Measurements from ENCODE around the gene TP73. TPM values are rescaled to one million over a fixed set of nuclear protein-coding genes. Genes with fewer than 3 reads are reported as not detected.

Gene TP73
- total RNA-seq, 1 donor from 2014 or later, result 13.0 TPM

- H3K36me3 Mint-ChIP-seq (ENCODE audit: unreplicated experiment), result no peaks in the 10 kb centered on the region
- no peak overlapping the region for H3K4me3 Mint-ChIP-seq (ENCODE audit: unreplicated experiment)
- H3K9me3 Mint-ChIP-seq (ENCODE audit: unreplicated experiment), result peaks cover 6% of the 10 kb centered on the region
- TF ChIP-seq, protein P1, sequence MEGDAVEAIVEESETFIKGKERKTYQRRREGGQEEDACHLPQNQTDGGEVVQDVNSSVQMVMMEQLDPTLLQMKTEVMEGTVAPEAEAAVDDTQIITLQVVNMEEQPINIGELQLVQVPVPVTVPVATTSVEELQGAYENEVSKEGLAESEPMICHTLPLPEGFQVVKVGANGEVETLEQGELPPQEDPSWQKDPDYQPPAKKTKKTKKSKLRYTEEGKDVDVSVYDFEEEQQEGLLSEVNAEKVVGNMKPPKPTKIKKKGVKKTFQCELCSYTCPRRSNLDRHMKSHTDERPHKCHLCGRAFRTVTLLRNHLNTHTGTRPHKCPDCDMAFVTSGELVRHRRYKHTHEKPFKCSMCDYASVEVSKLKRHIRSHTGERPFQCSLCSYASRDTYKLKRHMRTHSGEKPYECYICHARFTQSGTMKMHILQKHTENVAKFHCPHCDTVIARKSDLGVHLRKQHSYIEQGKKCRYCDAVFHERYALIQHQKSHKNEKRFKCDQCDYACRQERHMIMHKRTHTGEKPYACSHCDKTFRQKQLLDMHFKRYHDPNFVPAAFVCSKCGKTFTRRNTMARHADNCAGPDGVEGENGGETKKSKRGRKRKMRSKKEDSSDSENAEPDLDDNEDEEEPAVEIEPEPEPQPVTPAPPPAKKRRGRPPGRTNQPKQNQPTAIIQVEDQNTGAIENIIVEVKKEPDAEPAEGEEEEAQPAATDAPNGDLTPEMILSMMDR (IDR thresholded peaks at IDR 0.05; ENCODE audit: partially characterized antibody, unreplicated experiment), result no peak
- H3K27me3 Mint-ChIP-seq (ENCODE audit: unreplicated experiment), result peaks cover 7% of the 10 kb centered on the region
- peaks cover 15% of the 10 kb centered on the region for H3K4me1 Mint-ChIP-seq (ENCODE audit: low read depth, unreplicated experiment)
- H3K27ac Mint-ChIP-seq (ENCODE audit: unreplicated experiment), result no peak overlapping the region
- peak; percentile 38 for DNase-seq
Observed at GRCh38 chr1:3774276-3774945, 122.1 kb downstream of the TP73 start.

DNA sequence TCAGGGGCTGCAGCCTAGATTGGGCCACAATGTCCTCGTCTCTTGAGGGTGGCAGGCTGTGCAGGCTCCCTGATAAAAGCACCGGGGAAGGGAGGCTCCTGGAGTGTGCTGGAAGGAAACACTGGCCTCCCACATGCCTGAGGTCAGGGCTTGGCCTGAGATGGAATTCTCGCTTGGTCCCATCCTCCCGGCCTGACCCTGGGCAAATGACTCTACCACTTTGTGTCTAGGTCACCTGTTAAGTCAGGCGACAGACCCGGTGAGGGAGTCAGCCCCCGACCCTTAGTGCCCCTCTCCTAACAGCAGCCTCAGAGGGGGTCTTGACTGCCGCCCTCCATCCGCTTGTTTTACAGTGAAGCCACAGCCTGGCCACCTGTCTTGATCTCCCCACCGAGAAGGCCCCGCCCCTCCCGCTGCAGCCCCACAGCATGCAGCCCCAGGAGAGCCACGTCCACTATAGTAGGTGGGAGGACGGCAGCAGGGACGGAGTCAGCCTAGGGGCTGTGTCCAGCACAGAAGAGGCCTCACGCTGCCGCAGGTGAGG lies 122.7 kb downstream of the TP73 start:
- peak overlapping the region; percentile 34 for H3K4me3 Mint-ChIP-seq (ENCODE audit: unreplicated experiment)
- H3K9me3 Mint-ChIP-seq (ENCODE audit: unreplicated experiment), result peaks cover 6% of the 10 kb centered on the region
- no peaks in the 10 kb centered on the region for H3K36me3 Mint-ChIP-seq (ENCODE audit: unreplicated experiment)
- H3K27ac Mint-ChIP-seq (ENCODE audit: unreplicated experiment), result no peak overlapping the region
- peaks cover 19% of the 10 kb centered on the region for H3K4me1 Mint-ChIP-seq (ENCODE audit: low read depth, unreplicated experiment)
- H3K27me3 Mint-ChIP-seq (ENCODE audit: unreplicated experiment), result peaks cover 7% of the 10 kb centered on the region
- DNase-seq, result no peak
- TF ChIP-seq, protein P1 (IDR thresholded peaks at IDR 0.05; ENCODE audit: partially characterized antibody, unreplicated experiment), result no peak

- H3K9me3 Mint-ChIP-seq (ENCODE audit: unreplicated experiment), result peaks cover 6% of the 10 kb centered on the region
- TF ChIP-seq, protein P1 (IDR thresholded peaks at IDR 0.05; ENCODE audit: partially characterized antibody, unreplicated experiment), result no peak
- H3K27me3 Mint-ChIP-seq (ENCODE audit: unreplicated experiment), result peaks cover 6% of the 10 kb centered on the region
- H3K36me3 Mint-ChIP-seq (ENCODE audit: unreplicated experiment), result no peaks in the 10 kb centered on the region
- peaks cover 17% of the 10 kb centered on the region for H3K4me1 Mint-ChIP-seq (ENCODE audit: low read depth, unreplicated experiment)
- peak; percentile 57 for DNase-seq
- no peak overlapping the region for H3K4me3 Mint-ChIP-seq (ENCODE audit: unreplicated experiment)
- no peak overlapping the region for H3K27ac Mint-ChIP-seq (ENCODE audit: unreplicated experiment)
Observed at GRCh38 chr1:3775490-3776230, 123.3 kb downstream of the TP73 start.

GRCh38 chr1:3776231-3776961 lies 124.1 kb downstream of the TP73 start:
- H3K4me3 Mint-ChIP-seq (ENCODE audit: unreplicated experiment), result no peak overlapping the region
- no peak for DNase-seq
- TF ChIP-seq, protein P1 (IDR thresholded peaks at IDR 0.05; ENCODE audit: partially characterized antibody, unreplicated experiment), result no peak
- H3K36me3 Mint-ChIP-seq (ENCODE audit: unreplicated experiment), result no peaks in the 10 kb centered on the region
- H3K27me3 Mint-ChIP-seq (ENCODE audit: unreplicated experiment), result peaks cover 4% of the 10 kb centered on the region
- H3K9me3 Mint-ChIP-seq (ENCODE audit: unreplicated experiment), result peaks cover 8% of the 10 kb centered on the region
- no peak overlapping the region for H3K27ac Mint-ChIP-seq (ENCODE audit: unreplicated experiment)
- H3K4me1 Mint-ChIP-seq (ENCODE audit: low read depth, unreplicated experiment), result peaks cover 13% of the 10 kb centered on the region

Measured in glutamatergic neuron (in vitro differentiated cells).